HEK293 (cell line): ENCODE data around the gene FANCL.

Experiments used
- CTCF ChIA-PET: fragments of 350-600 bp; formaldehyde crosslinking; extraction: SDS; loops from one replicate; lab custom pipeline; 2021; ENCODE audit warnings: antibody characterized with exemption; lab: Yijun Ruan, JAX
- POLR2A ChIA-PET: fragments of 300-600 bp; formaldehyde crosslinking; extraction: SDS; loops from one replicate; lab custom pipeline; 2020; ENCODE audit warnings: antibody characterized with exemption, inconsistent platforms; lab: Yijun Ruan, JAX
- H3K27ac ChIP-seq: fragments of 200-500 bp; sonication (Bioruptor generic); 2 replicates; pipeline ENCODE4 v1.5.1; 2014; ENCODE audit warnings: low read depth, low read length, control low read depth, inconsistent platforms; ENCODE audit errors: extremely low read depth
- H3K36me3 ChIP-seq, 2 experiments: fragments of 200-500 bp in 1 of 2; sonication (Bioruptor generic) in 1 of 2; 1 replicate in 1 of 2; 2 replicates in 1 of 2; pipeline ENCODE4 v1.5.1; 2014 to 2017; ENCODE audit warnings: inconsistent platforms in 2 of 2, low read length in 2 of 2; ENCODE audit not compliant: control insufficient read depth in 2 of 2, insufficient read depth in 1 of 2
- H3K4me1 ChIP-seq: fragments of 200-500 bp; sonication (Bioruptor generic); 2 replicates; pipeline ENCODE4 v1.5.1; 2014; ENCODE audit warnings: mild to moderate bottlenecking, low read length, inconsistent platforms; ENCODE audit not compliant: control insufficient read depth, insufficient read depth
- H3K4me3 ChIP-seq: 2 replicates; pipeline ENCODE4 v1.5.1; 2011; ENCODE audit warnings: low read depth, mild to moderate bottlenecking, control low read depth, low read length, moderate library complexity
- H3K9me3 ChIP-seq: fragments of 200-500 bp; sonication (Bioruptor generic); 2 replicates; pipeline ENCODE4 v1.5.1; 2014; ENCODE audit warnings: low read depth, low read length, inconsistent platforms; ENCODE audit not compliant: control insufficient read depth, insufficient read depth
- GLI2 ChIP-seq: fragments of 450-650 bp; formaldehyde crosslinking; IDR thresholded peaks from 2 replicates; pipeline ENCODE4; 2017; ENCODE audit warnings: missing biosample characterization, missing genetic modification characterization, low read depth, borderline replicate concordance
- MEIS1 ChIP-seq: sonication (generic); formaldehyde crosslinking; IDR thresholded peaks from 2 replicates; pipeline ENCODE4 v1.8.1; 2022; ENCODE audit warnings: missing genetic modification reagents, mild to moderate bottlenecking, borderline replicate concordance
- SALL2 ChIP-seq: fragments of 450-650 bp; formaldehyde crosslinking; IDR thresholded peaks from 2 replicates; pipeline ENCODE4 v1.5.0; 2017; ENCODE audit warnings: missing biosample characterization, mild to moderate bottlenecking, missing genetic modification characterization, borderline replicate concordance
- SCRT1 ChIP-seq: fragments of 450-650 bp; formaldehyde crosslinking; IDR thresholded peaks from 2 replicates; pipeline ENCODE4 v1.5.1; 2016; ENCODE audit warnings: missing biosample characterization, missing genetic modification characterization, borderline replicate concordance
- SP3 ChIP-seq: fragments of 450-650 bp; formaldehyde crosslinking; IDR thresholded peaks from 2 replicates; pipeline ENCODE4 v1.5.1; 2016; ENCODE audit warnings: missing biosample characterization, missing genetic modification characterization
- TRIM28 ChIP-seq: IDR thresholded peaks from 2 replicates; pipeline ENCODE4 v1.6.1; 2011; ENCODE audit warnings: low read length, control low read depth, borderline replicate concordance
- ZBTB17 ChIP-seq: fragments of 450-650 bp; formaldehyde crosslinking; IDR thresholded peaks from 2 replicates; pipeline ENCODE4 v1.5.1; 2016; ENCODE audit warnings: missing biosample characterization, missing genetic modification characterization
- ZBTB21 ChIP-seq: fragments of 450-650 bp; formaldehyde crosslinking; IDR thresholded peaks from 2 replicates; pipeline ENCODE4 v1.5.1; 2017; ENCODE audit warnings: missing biosample characterization, missing genetic modification characterization
- ZFP3 ChIP-seq: fragments of 450-650 bp; formaldehyde crosslinking; IDR thresholded peaks from 2 replicates; pipeline ENCODE4 v1.5.1; 2016; ENCODE audit warnings: low read depth, missing biosample characterization, missing genetic modification characterization
- ZNF10 ChIP-seq: fragments of 450-650 bp; formaldehyde crosslinking; IDR thresholded peaks from 2 replicates; pipeline ENCODE4 v1.5.1; 2017; ENCODE audit warnings: missing biosample characterization, missing genetic modification characterization
- ZNF354C ChIP-seq: fragments of 450-650 bp; formaldehyde crosslinking; IDR thresholded peaks from 2 replicates; pipeline ENCODE4 v1.5.1; 2016; ENCODE audit warnings: missing biosample characterization, missing genetic modification characterization, low read depth, borderline replicate concordance
- ZNF423 ChIP-seq: fragments of 450-650 bp; formaldehyde crosslinking; IDR thresholded peaks from 2 replicates; pipeline ENCODE4 v1.5.1; 2016; ENCODE audit warnings: missing biosample characterization, missing genetic modification characterization
- ZNF510 ChIP-seq: fragments of 450-650 bp; formaldehyde crosslinking; IDR thresholded peaks from 2 replicates; pipeline ENCODE4 v1.5.1; 2018; ENCODE audit warnings: mild to moderate bottlenecking, missing genetic modification characterization, missing biosample characterization; ENCODE audit not compliant: insufficient replicate concordance
- ZNF664 ChIP-seq: fragments of 450-650 bp; formaldehyde crosslinking; IDR thresholded peaks from 2 replicates; pipeline ENCODE4 v1.5.1; 2016; ENCODE audit warnings: missing biosample characterization, missing genetic modification characterization
- ZNF792 ChIP-seq: fragments of 450-650 bp; formaldehyde crosslinking; IDR thresholded peaks from 2 replicates; pipeline ENCODE4 v1.5.1; 2016; ENCODE audit warnings: missing biosample characterization, missing genetic modification characterization
- TF ChIP-seq, protein P1 (sequence below): fragments of 450-650 bp; formaldehyde crosslinking; conservative IDR thresholded peaks from 2 replicates; pipeline ENCODE4 v1.5.1; 2016; ENCODE audit warnings: low read depth, missing biosample characterization, missing genetic modification characterization
- TF ChIP-seq, protein P2 (sequence below): fragments of 450-650 bp; IDR thresholded peaks from 2 replicates; pipeline ENCODE4 v1.5.1; 2018; ENCODE audit warnings: missing biosample characterization, missing genetic modification characterization
- TF ChIP-seq, protein P3 (sequence below): fragments of 450-650 bp; formaldehyde crosslinking; IDR thresholded peaks from 2 replicates; pipeline ENCODE4 v1.5.1; 2016; ENCODE audit warnings: missing biosample characterization, missing genetic modification characterization
- TF ChIP-seq, protein P4 (sequence below): fragments of 450-650 bp; formaldehyde crosslinking; IDR thresholded peaks from 2 replicates; pipeline ENCODE4 v1.5.1; 2016; ENCODE audit warnings: missing biosample characterization, missing genetic modification characterization

The FANCL gene

DNA sequence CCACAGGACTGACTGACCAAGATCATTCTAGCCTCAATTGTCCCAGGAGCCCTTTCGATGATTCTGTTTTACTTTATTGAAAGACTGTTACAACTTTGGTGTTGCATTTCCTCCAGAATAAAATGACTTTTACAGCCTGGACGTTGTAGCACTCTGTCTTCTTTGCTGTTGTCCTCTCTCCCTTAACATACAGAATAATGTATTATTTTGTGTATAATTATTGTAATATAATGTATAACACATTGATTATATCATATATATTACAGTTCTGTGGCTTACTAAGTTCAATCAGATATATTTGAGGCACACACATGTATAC lies 380 bp upstream of the FANCL start:
- Histone ChIP-seq H3K27ac (peak overlapping the region; percentile 94), H3K4me3 (no peak overlapping the region), H3K36me3 (no peaks in the 10 kb centered on the region)
- TF ChIP-seq, protein P1, sequence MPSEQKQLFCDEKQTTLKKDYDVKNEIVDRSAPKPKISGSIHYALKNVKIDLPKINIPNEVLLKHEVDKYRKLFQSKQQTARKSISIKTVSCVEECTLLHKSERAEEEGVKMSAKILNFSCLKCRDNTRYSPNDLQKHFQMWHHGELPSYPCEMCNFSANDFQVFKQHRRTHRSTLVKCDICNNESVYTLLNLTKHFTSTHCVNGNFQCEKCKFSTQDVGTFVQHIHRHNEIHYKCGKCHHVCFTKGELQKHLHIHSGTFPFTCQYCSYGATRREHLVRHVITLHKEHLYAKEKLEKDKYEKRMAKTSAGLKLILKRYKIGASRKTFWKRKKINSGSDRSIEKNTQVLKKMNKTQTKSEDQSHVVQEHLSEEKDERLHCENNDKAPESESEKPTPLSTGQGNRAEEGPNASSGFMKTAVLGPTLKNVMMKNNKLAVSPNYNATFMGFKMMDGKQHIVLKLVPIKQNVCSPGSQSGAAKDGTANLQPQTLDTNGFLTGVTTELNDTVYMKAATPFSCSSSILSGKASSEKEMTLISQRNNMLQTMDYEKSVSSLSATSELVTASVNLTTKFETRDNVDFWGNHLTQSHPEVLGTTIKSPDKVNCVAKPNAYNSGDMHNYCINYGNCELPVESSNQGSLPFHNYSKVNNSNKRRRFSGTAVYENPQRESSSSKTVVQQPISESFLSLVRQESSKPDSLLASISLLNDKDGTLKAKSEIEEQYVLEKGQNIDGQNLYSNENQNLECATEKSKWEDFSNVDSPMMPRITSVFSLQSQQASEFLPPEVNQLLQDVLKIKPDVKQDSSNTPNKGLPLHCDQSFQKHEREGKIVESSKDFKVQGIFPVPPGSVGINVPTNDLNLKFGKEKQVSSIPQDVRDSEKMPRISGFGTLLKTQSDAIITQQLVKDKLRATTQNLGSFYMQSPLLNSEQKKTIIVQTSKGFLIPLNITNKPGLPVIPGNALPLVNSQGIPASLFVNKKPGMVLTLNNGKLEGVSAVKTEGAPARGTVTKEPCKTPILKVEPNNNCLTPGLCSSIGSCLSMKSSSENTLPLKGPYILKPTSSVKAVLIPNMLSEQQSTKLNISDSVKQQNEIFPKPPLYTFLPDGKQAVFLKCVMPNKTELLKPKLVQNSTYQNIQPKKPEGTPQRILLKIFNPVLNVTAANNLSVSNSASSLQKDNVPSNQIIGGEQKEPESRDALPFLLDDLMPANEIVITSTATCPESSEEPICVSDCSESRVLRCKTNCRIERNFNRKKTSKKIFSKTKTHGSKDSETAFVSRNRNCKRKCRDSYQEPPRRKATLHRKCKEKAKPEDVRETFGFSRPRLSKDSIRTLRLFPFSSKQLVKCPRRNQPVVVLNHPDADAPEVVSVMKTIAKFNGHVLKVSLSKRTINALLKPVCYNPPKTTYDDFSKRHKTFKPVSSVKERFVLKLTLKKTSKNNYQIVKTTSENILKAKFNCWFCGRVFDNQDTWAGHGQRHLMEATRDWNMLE (tag by site-specific recombination) = peak; percentile 44; the same call in 1 of the 2 replicates
- TF ChIP-seq, protein P2, sequence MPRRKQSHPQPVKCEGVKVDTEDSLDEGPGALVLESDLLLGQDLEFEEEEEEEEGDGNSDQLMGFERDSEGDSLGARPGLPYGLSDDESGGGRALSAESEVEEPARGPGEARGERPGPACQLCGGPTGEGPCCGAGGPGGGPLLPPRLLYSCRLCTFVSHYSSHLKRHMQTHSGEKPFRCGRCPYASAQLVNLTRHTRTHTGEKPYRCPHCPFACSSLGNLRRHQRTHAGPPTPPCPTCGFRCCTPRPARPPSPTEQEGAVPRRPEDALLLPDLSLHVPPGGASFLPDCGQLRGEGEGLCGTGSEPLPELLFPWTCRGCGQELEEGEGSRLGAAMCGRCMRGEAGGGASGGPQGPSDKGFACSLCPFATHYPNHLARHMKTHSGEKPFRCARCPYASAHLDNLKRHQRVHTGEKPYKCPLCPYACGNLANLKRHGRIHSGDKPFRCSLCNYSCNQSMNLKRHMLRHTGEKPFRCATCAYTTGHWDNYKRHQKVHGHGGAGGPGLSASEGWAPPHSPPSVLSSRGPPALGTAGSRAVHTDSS (tag by site-specific recombination) = no peak
- TF ChIP-seq, all 188 proteins: peak for 1
- ChIA-PET CTCF (no interaction called here), POLR2A (interaction anchor here (0.6 to 1.0 kb wide), 3 partner anchors 10 to 195 kb away, joined by 3 read pairs; partner anchors contain the start of gene VRK2)
- H3K9me3 ChIP-seq = no peaks in the 10 kb centered on the region
- no peaks in the 10 kb centered on the region for H3K4me1 ChIP-seq

DNA sequence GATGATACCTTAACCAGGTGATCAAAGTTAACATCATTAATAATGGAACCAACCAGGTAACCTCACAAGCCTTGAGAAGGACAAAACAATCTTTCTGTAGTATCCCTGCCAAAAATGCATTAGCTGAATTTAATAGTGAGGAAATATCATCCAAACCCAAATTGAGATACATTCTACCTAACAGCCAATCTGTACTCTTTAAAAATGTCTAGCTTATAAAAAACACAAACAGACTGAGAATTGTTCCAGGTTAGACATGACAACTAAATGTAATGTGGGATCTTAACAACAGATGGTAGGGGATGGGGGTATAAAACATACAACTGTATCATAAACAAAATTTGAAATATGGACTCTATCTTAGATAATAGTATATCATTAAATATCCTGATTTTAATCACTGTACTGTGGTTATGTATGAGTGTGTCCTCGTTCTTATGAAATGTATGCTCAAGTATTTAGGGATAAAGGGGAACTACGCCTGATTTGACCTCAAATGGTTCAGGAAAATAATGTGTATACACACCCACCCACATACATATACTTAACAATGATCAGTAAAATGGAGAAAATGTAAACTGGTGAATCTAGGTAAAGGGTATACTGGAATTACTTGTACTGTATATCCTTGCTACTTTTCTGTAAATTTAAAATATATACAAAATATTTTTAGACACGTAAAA lies 1.7 kb downstream of the FANCL start:
- H3K4me1 ChIP-seq = no peaks in the 10 kb centered on the region
- H3K9me3 ChIP-seq = no peaks in the 10 kb centered on the region
- POLR2A ChIA-PET = no interaction called here
- TF ChIP-seq GLI2 (tag by site-specific recombination) = no peak
- no peak for TF ChIP-seq ZNF354C (tag by site-specific recombination)
- TF ChIP-seq ZBTB17 (tag by site-specific recombination) = peak; percentile 84
- TF ChIP-seq ZBTB21 (tag by site-specific recombination) = no peak
- no peak for TF ChIP-seq MEIS1 (CRISPR knock-in tag)
- TF ChIP-seq, protein P3, sequence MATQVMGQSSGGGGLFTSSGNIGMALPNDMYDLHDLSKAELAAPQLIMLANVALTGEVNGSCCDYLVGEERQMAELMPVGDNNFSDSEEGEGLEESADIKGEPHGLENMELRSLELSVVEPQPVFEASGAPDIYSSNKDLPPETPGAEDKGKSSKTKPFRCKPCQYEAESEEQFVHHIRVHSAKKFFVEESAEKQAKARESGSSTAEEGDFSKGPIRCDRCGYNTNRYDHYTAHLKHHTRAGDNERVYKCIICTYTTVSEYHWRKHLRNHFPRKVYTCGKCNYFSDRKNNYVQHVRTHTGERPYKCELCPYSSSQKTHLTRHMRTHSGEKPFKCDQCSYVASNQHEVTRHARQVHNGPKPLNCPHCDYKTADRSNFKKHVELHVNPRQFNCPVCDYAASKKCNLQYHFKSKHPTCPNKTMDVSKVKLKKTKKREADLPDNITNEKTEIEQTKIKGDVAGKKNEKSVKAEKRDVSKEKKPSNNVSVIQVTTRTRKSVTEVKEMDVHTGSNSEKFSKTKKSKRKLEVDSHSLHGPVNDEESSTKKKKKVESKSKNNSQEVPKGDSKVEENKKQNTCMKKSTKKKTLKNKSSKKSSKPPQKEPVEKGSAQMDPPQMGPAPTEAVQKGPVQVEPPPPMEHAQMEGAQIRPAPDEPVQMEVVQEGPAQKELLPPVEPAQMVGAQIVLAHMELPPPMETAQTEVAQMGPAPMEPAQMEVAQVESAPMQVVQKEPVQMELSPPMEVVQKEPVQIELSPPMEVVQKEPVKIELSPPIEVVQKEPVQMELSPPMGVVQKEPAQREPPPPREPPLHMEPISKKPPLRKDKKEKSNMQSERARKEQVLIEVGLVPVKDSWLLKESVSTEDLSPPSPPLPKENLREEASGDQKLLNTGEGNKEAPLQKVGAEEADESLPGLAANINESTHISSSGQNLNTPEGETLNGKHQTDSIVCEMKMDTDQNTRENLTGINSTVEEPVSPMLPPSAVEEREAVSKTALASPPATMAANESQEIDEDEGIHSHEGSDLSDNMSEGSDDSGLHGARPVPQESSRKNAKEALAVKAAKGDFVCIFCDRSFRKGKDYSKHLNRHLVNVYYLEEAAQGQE = no peak
- no peak for TF ChIP-seq ZFP3 (tag by site-specific recombination)
- TF ChIP-seq, protein P4, sequence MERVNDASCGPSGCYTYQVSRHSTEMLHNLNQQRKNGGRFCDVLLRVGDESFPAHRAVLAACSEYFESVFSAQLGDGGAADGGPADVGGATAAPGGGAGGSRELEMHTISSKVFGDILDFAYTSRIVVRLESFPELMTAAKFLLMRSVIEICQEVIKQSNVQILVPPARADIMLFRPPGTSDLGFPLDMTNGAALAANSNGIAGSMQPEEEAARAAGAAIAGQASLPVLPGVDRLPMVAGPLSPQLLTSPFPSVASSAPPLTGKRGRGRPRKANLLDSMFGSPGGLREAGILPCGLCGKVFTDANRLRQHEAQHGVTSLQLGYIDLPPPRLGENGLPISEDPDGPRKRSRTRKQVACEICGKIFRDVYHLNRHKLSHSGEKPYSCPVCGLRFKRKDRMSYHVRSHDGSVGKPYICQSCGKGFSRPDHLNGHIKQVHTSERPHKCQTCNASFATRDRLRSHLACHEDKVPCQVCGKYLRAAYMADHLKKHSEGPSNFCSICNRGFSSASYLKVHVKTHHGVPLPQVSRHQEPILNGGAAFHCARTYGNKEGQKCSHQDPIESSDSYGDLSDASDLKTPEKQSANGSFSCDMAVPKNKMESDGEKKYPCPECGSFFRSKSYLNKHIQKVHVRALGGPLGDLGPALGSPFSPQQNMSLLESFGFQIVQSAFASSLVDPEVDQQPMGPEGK (tag by site-specific recombination) = no peak
- TF ChIP-seq SP3 (tag by site-specific recombination) = no peak
- TF ChIP-seq ZNF10 (tag by site-specific recombination) = no peak
- no peak for TF ChIP-seq ZNF792
- TF ChIP-seq SALL2 (tag by site-specific recombination) = no peak
- no peak for TF ChIP-seq SCRT1 (tag by site-specific recombination)
- TF ChIP-seq ZNF423 (tag by site-specific recombination) = no peak
- peak; percentile 84 for TF ChIP-seq ZNF664
- no peak for TF ChIP-seq TRIM28
- TF ChIP-seq ZNF510 (tag by site-specific recombination) = no peak
- H3K36me3 ChIP-seq = no peaks in the 10 kb centered on the region
- H3K4me3 ChIP-seq = peak overlapping the region; percentile 78
- H3K27ac ChIP-seq = no peak overlapping the region
- CTCF ChIA-PET = interaction anchor here (0.6 kb wide), 1 partner anchor 378 kb away, joined by 3 read pairs; no protein-coding TSS in a partner anchor
